IMR-90 (cell line): ENCODE data around the gene CABP1. TPM values are rescaled to one million over a fixed set of nuclear protein-coding genes. Genes with fewer than 3 reads are reported as not detected.

Experiments used
- ATAC-seq: fragments of 200-7000 bp; cut with Tn5 transposase; 2 replicates; pipeline ENCODE4 v1.9.1; 2020; ENCODE audit warnings: low read depth, mild to moderate bottlenecking, moderate library complexity
- BruUV-seq: library from RNA; stranded (reverse); fragments of 400-500 nt; replicated peaks from 2 replicates; lab custom pipeline; 2021; lab: Mats Ljungman, UMichigan
- CTCF ChIA-PET: fragments of 300-600 bp; formaldehyde crosslinking; extraction: SDS; loops from one replicate; lab custom pipeline; 2021; ENCODE audit warnings: antibody characterized with exemption; lab: Yijun Ruan, JAX
- POLR2A ChIA-PET: fragments of 300-600 bp; sonication (Branson Sonifier 250); formaldehyde crosslinking; loops from one replicate; lab custom pipeline; 2022; ENCODE audit warnings: antibody characterized with exemption; ENCODE audit not compliant: unreplicated experiment; lab: Charles Lee
- DNase-seq: peaks from one replicate; pipeline ENCODE4 v3.0.0; 2013
- H2AFZ ChIP-seq: replicated peaks from 2 replicates; pipeline ENCODE3; 2013; ENCODE audit warnings: low read length, mild to moderate bottlenecking; ENCODE audit not compliant: poor library complexity
- H2AK5ac ChIP-seq: 2 replicates; pipeline ENCODE4 v1.6.1; 2013; ENCODE audit warnings: low read depth, low read length, inconsistent platforms
- H2AK9ac ChIP-seq: replicated peaks from 2 replicates; pipeline ENCODE3; 2013; ENCODE audit warnings: mild to moderate bottlenecking, low read depth, low read length, moderate library complexity; ENCODE audit not compliant: poor library complexity
- H2BK120ac ChIP-seq: 2 replicates; pipeline ENCODE4 v1.6.1; 2013; ENCODE audit warnings: low read depth, low read length, inconsistent platforms
- H2BK15ac ChIP-seq: 3 replicates; pipeline ENCODE4 v1.6.1; 2013; ENCODE audit warnings: low read depth, low read length, inconsistent platforms
- H2BK20ac ChIP-seq: 2 replicates; pipeline ENCODE4 v1.6.1; 2013; ENCODE audit warnings: low read depth, mild to moderate bottlenecking, inconsistent platforms, low read length, moderate library complexity
- H2BK5ac ChIP-seq: 2 replicates; pipeline ENCODE4 v1.6.1; 2013; ENCODE audit warnings: mild to moderate bottlenecking, low read depth, low read length, inconsistent platforms; ENCODE audit not compliant: poor library complexity, severe bottlenecking
- H3K14ac ChIP-seq: replicated peaks from 2 replicates; pipeline ENCODE4 v1.6.1; 2013; ENCODE audit warnings: low read depth, low read length, inconsistent platforms
- H3K18ac ChIP-seq: 2 replicates; pipeline ENCODE4 v1.6.1; 2013; ENCODE audit warnings: low read depth, low read length, control low read depth
- H3K23ac ChIP-seq: 2 replicates; pipeline ENCODE4 v1.6.1; 2013; ENCODE audit warnings: low read depth, low read length, inconsistent platforms
- H3K27ac ChIP-seq: 2 replicates; pipeline ENCODE4 v1.5.1; 2013; ENCODE audit warnings: mild to moderate bottlenecking, control low read depth, low read length; ENCODE audit not compliant: insufficient read depth
- H3K27me3 ChIP-seq: 2 replicates; pipeline ENCODE4 v1.6.1; 2013; ENCODE audit warnings: low read length; ENCODE audit not compliant: control insufficient read depth, insufficient read depth
- H3K36me3 ChIP-seq: 2 replicates; pipeline ENCODE4 v1.6.1; 2013; ENCODE audit warnings: low read length, mixed read lengths; ENCODE audit not compliant: control insufficient read depth, insufficient read depth
- H3K4ac ChIP-seq: 2 replicates; pipeline ENCODE4 v1.6.1; 2013; ENCODE audit warnings: low read depth, low read length, inconsistent platforms
- H3K4me1 ChIP-seq: 2 replicates; pipeline ENCODE4 v1.6.1; 2013; ENCODE audit warnings: low read length, mixed read lengths; ENCODE audit not compliant: control insufficient read depth, insufficient read depth
- H3K4me2 ChIP-seq: 2 replicates; pipeline ENCODE4 v1.6.1; 2013; ENCODE audit warnings: low read depth, mild to moderate bottlenecking, control low read depth, low read length, moderate library complexity
- H3K4me3 ChIP-seq: 2 replicates; pipeline ENCODE4 v1.5.1; 2013; ENCODE audit warnings: low read depth, mild to moderate bottlenecking, control low read depth, low read length, moderate library complexity; ENCODE audit not compliant: insufficient read depth
- H3K56ac ChIP-seq: 2 replicates; pipeline ENCODE4 v1.6.1; 2013; ENCODE audit warnings: low read length, inconsistent platforms; ENCODE audit not compliant: insufficient read depth; ENCODE audit errors: extremely low read depth
- H3K79me1 ChIP-seq, 2 experiments: 2 replicates each; pipeline ENCODE4 v1.6.1; 2013; ENCODE audit warnings: low read length in 2 of 2, inconsistent platforms in 1 of 2, low read depth in 1 of 2
- H3K9ac ChIP-seq: 2 replicates; pipeline ENCODE4 v1.6.1; 2013; ENCODE audit warnings: low read depth, low read length, control low read depth
- H3K9me1 ChIP-seq: 2 replicates; pipeline ENCODE4 v1.6.1; 2013; ENCODE audit warnings: low read length, inconsistent platforms; ENCODE audit not compliant: insufficient read depth
- H3K9me3 ChIP-seq: 2 replicates; pipeline ENCODE4 v1.6.1; 2013; ENCODE audit warnings: low read length; ENCODE audit not compliant: control insufficient read depth, insufficient read depth
- H4K20me1 ChIP-seq: 2 replicates; pipeline ENCODE4 v1.6.1; 2013; ENCODE audit warnings: low read length, inconsistent platforms; ENCODE audit not compliant: insufficient read depth
- H4K5ac ChIP-seq: 2 replicates; pipeline ENCODE4 v1.6.1; 2013; ENCODE audit warnings: mild to moderate bottlenecking, low read depth, low read length, control low read depth
- H4K8ac ChIP-seq, 2 experiments: 2 replicates each; pipeline ENCODE4 v1.6.1; 2013; ENCODE audit warnings: low read depth in 2 of 2, low read length in 2 of 2, control low read depth in 1 of 2, inconsistent platforms in 1 of 2
- H4K91ac ChIP-seq: 2 replicates; pipeline ENCODE4 v1.6.1; 2013; ENCODE audit warnings: low read depth, low read length, inconsistent platforms; ENCODE audit not compliant: insufficient read depth
- BHLHE40 ChIP-seq: fragments of 150-350 bp; IDR thresholded peaks from 2 replicates; pipeline ENCODE4 v1.6.1; 2016; ENCODE audit warnings: mild to moderate bottlenecking, low read depth, low read length
- CHD1 ChIP-seq: IDR thresholded peaks from 2 replicates; pipeline ENCODE4 v1.6.1; 2012; ENCODE audit warnings: low read depth, low read length, improper control_type of control experiment
- FOS ChIP-seq: fragments of 150-350 bp; IDR thresholded peaks from 2 replicates; pipeline ENCODE4 v1.6.1; 2016; ENCODE audit warnings: low read depth, low read length
- MAFK ChIP-seq: IDR thresholded peaks from 2 replicates; pipeline ENCODE4 v1.6.1; 2012; ENCODE audit warnings: low read depth, low read length, improper control_type of control experiment
- MAZ ChIP-seq: IDR thresholded peaks from 2 replicates; pipeline ENCODE4 v1.6.1; 2012; ENCODE audit warnings: low read depth, mild to moderate bottlenecking, low read length, improper control_type of control experiment, moderate library complexity, borderline replicate concordance
- MXI1 ChIP-seq: IDR thresholded peaks from 2 replicates; pipeline ENCODE4 v1.6.1; 2012; ENCODE audit warnings: low read depth, mild to moderate bottlenecking, low read length, moderate library complexity, borderline replicate concordance
- NFE2L2 ChIP-seq: fragments of 150-350 bp; IDR thresholded peaks from 2 replicates; pipeline ENCODE4 v1.6.1; 2016; ENCODE audit warnings: low read depth, mild to moderate bottlenecking, low read length
- POLR2A ChIP-seq: IDR thresholded peaks from 2 replicates; pipeline ENCODE4 v1.6.1; 2012; ENCODE audit warnings: mild to moderate bottlenecking, low read depth, low read length
- RFX5 ChIP-seq: IDR thresholded peaks from 2 replicates; pipeline ENCODE4 v1.8.0; 2012; ENCODE audit warnings: low read depth, mild to moderate bottlenecking, low read length, moderate library complexity
- SMC3 ChIP-seq: fragments of 150-350 bp; IDR thresholded peaks from 2 replicates; pipeline ENCODE4 v1.6.1; 2016; ENCODE audit warnings: low read depth, mild to moderate bottlenecking, antibody characterized with exemption, low read length, moderate library complexity
- WGBS, 2 experiments: methylation state at CpG; one replicate each; pipeline versions ENCODE4 v1.1.5 to v1.1.7; 2013; ENCODE audit warnings: missing lambda C conversion rate in 2 of 2; ENCODE audit not compliant: insufficient read length in 1 of 2; ENCODE audit errors: extremely low coverage in 2 of 2; 5-methylcytosine and 5-hydroxymethylcytosine counted together
- dilution Hi-C: fragments of 300-500 bp; cut with HindIII; formaldehyde crosslinking; loops from one replicate; pipeline ENCODE4 v1.14.3; 2018; ENCODE audit warnings: low sequenced_read_pairs; ENCODE audit not compliant: unreplicated experiment
- in situ Hi-C: fragments of 300-500 bp; cut with MboI; formaldehyde crosslinking; loops from 3 replicates; pipeline ENCODE4 v1.14.3; 2019; ENCODE audit warnings: low sequenced_read_pairs, inconsistent platforms, mixed read lengths
- intact Hi-C: fragments of 100-400 bp; cut with micrococcal nuclease; formaldehyde crosslinking; loops from 2 replicates; pipeline ENCODE4 v1.10.0; 2022
- polyA plus RNA-seq, 3 experiments: library from polyadenylated mRNA; depleted of rRNA; stranded (reverse); fragments of >200 nt; gene quantifications; 2 replicates each; pipeline ENCODE4 v1.2.3, GENCODE V29; 2012; ENCODE audit warnings: low replicate concordance in 1 of 3
- total RNA-seq: library from RNA; depleted of rRNA; stranded (reverse); fragments of >200 nt; gene quantifications from 2 replicates; pipeline ENCODE4 v1.2.3, GENCODE V29; 2012
- TF ChIP-seq, protein P1 (sequence below): fragments of 150-350 bp; IDR thresholded peaks from 2 replicates; pipeline ENCODE4 v1.6.1; 2016; ENCODE audit warnings: low read depth, mild to moderate bottlenecking, low read length, moderate library complexity, borderline replicate concordance
- TF ChIP-seq, protein P2 (sequence below): fragments of 150-350 bp; IDR thresholded peaks from 2 replicates; pipeline ENCODE4 v1.6.1; 2017; ENCODE audit warnings: mild to moderate bottlenecking, antibody characterized with exemption, low read length, low read depth
- TF ChIP-seq, protein P3 (sequence below): conservative IDR thresholded peaks from 2 replicates; pipeline ENCODE4 v1.5.1; 2012; ENCODE audit warnings: mild to moderate bottlenecking, low read depth, low read length, improper control_type of control experiment

The CABP1 gene
- total and polyA plus RNA-seq, 2 of the 4 experiments (the other 2 are of a cell fraction): 0.54 to 1.1 TPM

DNA sequence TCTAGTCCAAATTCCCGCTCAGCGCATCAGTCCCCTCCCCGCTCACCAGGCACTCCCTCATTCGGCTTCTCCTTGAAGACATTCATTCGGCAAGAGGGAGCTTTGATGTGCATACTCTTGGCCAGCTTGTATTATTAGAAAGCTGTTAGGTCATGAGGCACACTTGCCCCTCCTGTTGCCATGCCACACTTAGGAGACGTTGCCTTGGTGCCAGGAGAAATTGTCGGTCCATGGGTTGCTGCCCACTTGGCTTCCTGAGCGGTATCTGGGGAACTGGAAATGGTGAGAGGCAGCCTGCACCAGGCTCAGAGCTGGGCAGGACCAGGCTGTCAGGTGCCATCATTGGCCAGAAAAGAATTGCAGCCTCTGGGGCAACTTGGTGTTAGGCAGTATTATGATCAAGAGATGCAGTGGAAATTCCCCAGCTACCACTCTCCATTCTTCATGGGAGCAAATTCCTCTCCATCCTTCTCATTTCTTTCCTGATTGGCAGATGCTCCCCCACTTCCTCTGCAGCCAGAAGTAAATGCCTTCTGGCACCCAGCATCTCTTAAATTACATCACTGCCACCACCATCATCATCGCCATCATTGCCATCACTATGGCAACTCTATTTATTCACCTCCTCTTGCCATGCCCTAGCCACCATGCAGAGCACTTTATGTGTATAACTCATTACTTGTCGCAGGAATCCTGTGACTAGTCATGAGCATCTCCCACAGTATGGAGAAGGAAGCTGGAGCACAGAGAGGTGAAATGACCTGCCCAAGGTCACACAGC lies 12.4 kb downstream of the CABP1 start (continued):
- TF ChIP-seq SMC3: no peak

DNA sequence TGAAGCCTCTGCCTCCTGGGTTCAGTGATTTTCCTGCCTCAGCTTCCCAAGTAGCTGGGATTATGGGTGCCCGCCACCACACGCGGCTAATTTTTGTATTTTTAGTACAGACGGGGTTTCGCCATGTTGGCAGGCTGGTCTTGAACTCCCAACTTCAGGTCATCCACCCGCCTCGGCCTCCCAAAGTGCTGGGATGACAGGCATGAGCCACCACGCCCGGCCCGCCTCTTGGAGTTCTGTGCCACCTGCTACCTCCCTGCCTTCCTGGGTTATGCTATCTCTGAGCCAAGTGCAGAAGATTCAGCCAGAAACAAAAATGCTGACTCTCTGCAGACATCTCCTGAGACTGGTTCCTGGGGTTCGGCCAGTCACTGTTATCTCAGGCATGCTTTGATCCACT lies 13.2 kb downstream of the CABP1 start:
- BruUV-seq: no TSS peak
- no peak overlapping the region for H2AFZ ChIP-seq
- H3K4ac ChIP-seq: no peak overlapping the region
- H3K18ac ChIP-seq: no peak overlapping the region
- H3K9ac ChIP-seq: no peak overlapping the region
- peaks cover 3% of the 10 kb centered on the region; the same call in 1 of the 2 replicates for H3K4me1 ChIP-seq
- in situ Hi-C loops: no loop called here
- ATAC-seq (no peak), DNase-seq (no peak)
- ChIA-PET POLR2A (no interaction called here), CTCF (no interaction called here)
- H4K91ac ChIP-seq: no peak overlapping the region
- peaks cover 5% of the 10 kb centered on the region; the same call in 1 of the 2 replicates for H3K9me1 ChIP-seq
- H3K56ac ChIP-seq: no peak overlapping the region
- H4K20me1 ChIP-seq: no peaks in the 10 kb centered on the region
- no peak overlapping the region for H2BK120ac ChIP-seq
- H3K23ac ChIP-seq: no peak overlapping the region
- no peaks in the 10 kb centered on the region for H3K9me3 ChIP-seq
- H4K5ac ChIP-seq: no peak overlapping the region
- H3K36me3 ChIP-seq: no peaks in the 10 kb centered on the region
- no peak overlapping the region for H2AK9ac ChIP-seq
- H3K27me3 ChIP-seq: peaks cover 59% of the 10 kb centered on the region
- no peak overlapping the region for H3K4me3 ChIP-seq
- H3K14ac ChIP-seq: no peak overlapping the region
- no peak overlapping the region for H2BK20ac ChIP-seq
- no peak overlapping the region for H2BK5ac ChIP-seq
- H2AK5ac ChIP-seq: no peak overlapping the region
- dilution Hi-C loops: no loop called here
- intact Hi-C loops: no loop called here
- H3K4me2 ChIP-seq: no peak overlapping the region
- 89% methylated on average over 10 of the region's 11 CpGs; no CpG with 5 or more reads in 1 of the 2 experiments for WGBS, 2 experiments
- no peak overlapping the region for H2BK15ac ChIP-seq
- H3K27ac ChIP-seq: no peak overlapping the region
- H4K8ac ChIP-seq: no peak overlapping the region
- H3K79me1 ChIP-seq: no peaks in the 10 kb centered on the region
- TF ChIP-seq, protein P1, sequence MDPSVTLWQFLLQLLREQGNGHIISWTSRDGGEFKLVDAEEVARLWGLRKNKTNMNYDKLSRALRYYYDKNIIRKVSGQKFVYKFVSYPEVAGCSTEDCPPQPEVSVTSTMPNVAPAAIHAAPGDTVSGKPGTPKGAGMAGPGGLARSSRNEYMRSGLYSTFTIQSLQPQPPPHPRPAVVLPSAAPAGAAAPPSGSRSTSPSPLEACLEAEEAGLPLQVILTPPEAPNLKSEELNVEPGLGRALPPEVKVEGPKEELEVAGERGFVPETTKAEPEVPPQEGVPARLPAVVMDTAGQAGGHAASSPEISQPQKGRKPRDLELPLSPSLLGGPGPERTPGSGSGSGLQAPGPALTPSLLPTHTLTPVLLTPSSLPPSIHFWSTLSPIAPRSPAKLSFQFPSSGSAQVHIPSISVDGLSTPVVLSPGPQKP: no peak
- no peak for TF ChIP-seq MAZ
- TF ChIP-seq, protein P2, sequence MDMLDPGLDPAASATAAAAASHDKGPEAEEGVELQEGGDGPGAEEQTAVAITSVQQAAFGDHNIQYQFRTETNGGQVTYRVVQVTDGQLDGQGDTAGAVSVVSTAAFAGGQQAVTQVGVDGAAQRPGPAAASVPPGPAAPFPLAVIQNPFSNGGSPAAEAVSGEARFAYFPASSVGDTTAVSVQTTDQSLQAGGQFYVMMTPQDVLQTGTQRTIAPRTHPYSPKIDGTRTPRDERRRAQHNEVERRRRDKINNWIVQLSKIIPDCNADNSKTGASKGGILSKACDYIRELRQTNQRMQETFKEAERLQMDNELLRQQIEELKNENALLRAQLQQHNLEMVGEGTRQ: no peak
- no peak for TF ChIP-seq MAFK
- TF ChIP-seq RFX5: no peak
- TF ChIP-seq NFE2L2: no peak
- no peak for TF ChIP-seq FOS
- no peak for TF ChIP-seq CHD1
- no peak for TF ChIP-seq MXI1
- no peak for TF ChIP-seq SMC3
- no peak for TF ChIP-seq POLR2A
- TF ChIP-seq, protein P3, sequence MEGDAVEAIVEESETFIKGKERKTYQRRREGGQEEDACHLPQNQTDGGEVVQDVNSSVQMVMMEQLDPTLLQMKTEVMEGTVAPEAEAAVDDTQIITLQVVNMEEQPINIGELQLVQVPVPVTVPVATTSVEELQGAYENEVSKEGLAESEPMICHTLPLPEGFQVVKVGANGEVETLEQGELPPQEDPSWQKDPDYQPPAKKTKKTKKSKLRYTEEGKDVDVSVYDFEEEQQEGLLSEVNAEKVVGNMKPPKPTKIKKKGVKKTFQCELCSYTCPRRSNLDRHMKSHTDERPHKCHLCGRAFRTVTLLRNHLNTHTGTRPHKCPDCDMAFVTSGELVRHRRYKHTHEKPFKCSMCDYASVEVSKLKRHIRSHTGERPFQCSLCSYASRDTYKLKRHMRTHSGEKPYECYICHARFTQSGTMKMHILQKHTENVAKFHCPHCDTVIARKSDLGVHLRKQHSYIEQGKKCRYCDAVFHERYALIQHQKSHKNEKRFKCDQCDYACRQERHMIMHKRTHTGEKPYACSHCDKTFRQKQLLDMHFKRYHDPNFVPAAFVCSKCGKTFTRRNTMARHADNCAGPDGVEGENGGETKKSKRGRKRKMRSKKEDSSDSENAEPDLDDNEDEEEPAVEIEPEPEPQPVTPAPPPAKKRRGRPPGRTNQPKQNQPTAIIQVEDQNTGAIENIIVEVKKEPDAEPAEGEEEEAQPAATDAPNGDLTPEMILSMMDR: no peak
- no peak for TF ChIP-seq BHLHE40
